22Rv1 (cell line): ENCODE results near the gene HIGD1A.

Source experiments
- CTCF ChIP-seq: fragments of 450-650 bp; IDR thresholded peaks from 2 replicates; pipeline ENCODE4 v1.5.1; 2017; ENCODE audit warnings: mild to moderate bottlenecking
- ZFX ChIP-seq: fragments of 450-650 bp; IDR thresholded peaks from 2 replicates; pipeline ENCODE4 v1.6.1; 2017; ENCODE audit warnings: antibody characterized with exemption, borderline replicate concordance

- TF ChIP-seq CTCF = no peak
- TF ChIP-seq ZFX = no peak
Observed at GRCh38 chr3:42823351-42823750, 19.1 kb upstream of the HIGD1A start.
